Osteoblast (primary cell): ENCODE results near the gene MCF2L. TPM values are rescaled to one million over a fixed set of nuclear protein-coding genes. Genes with fewer than 3 reads are reported as not detected.
"Not testable (repeated sequence)": the region's sequence is repeated elsewhere in the genome, so short reads cannot be mapped to it uniquely, and the experiment has no call there.

Experiments used
- DNase-seq: peaks from one replicate; pipeline ENCODE4 v3.0.0; 2011; ENCODE audit warnings: low spot score, mixed read lengths; ENCODE audit not compliant: insufficient read length; ENCODE audit errors: missing footprints
- H2AFZ ChIP-seq: 2 replicates; pipeline ENCODE4 v1.6.0; 2011; ENCODE audit warnings: mild to moderate bottlenecking, low read length
- H3K27ac ChIP-seq: 2 replicates; pipeline ENCODE4 v1.5.1; 2011; ENCODE audit warnings: mild to moderate bottlenecking, low read depth, low read length, moderate library complexity
- H3K27me3 ChIP-seq: 2 replicates; pipeline ENCODE4 v1.6.0; 2012; ENCODE audit warnings: mild to moderate bottlenecking, control low read depth, inconsistent platforms, low read length, moderate library complexity; ENCODE audit not compliant: insufficient read depth
- H3K36me3 ChIP-seq: 2 replicates; pipeline ENCODE4 v1.5.1; 2011; ENCODE audit warnings: mild to moderate bottlenecking, low read length, control low read depth, moderate library complexity; ENCODE audit not compliant: insufficient read depth
- H3K4me1 ChIP-seq: 2 replicates; pipeline ENCODE4 v1.5.1; 2011; ENCODE audit warnings: mild to moderate bottlenecking, low read length, control low read depth, moderate library complexity; ENCODE audit not compliant: insufficient read depth
- H3K4me2 ChIP-seq: 2 replicates; pipeline ENCODE4 v1.6.0; 2011; ENCODE audit warnings: mild to moderate bottlenecking, low read length; ENCODE audit not compliant: insufficient read depth
- H3K4me3 ChIP-seq: fragments of 200-600 bp; sonication (generic); 3 replicates; pipeline ENCODE4 v1.5.1; 2012; ENCODE audit warnings: mild to moderate bottlenecking, low read length, inconsistent platforms; ENCODE audit not compliant: insufficient read depth
- H3K79me2 ChIP-seq: 2 replicates; pipeline ENCODE4 v1.6.0; 2012; ENCODE audit warnings: mild to moderate bottlenecking, low read length, control low read depth, inconsistent platforms; ENCODE audit not compliant: insufficient read depth
- H3K9me3 ChIP-seq: 2 replicates; pipeline ENCODE4 v1.5.1; 2011; ENCODE audit warnings: low read depth, low read length, control low read depth
- H4K20me1 ChIP-seq: 2 replicates; pipeline ENCODE4 v1.6.0; 2012; ENCODE audit warnings: mild to moderate bottlenecking, low read length, control low read depth; ENCODE audit not compliant: insufficient read depth
- CTCF ChIP-seq: IDR thresholded peaks from 2 replicates; pipeline ENCODE4 v1.5.1; 2011; ENCODE audit warnings: mild to moderate bottlenecking, low read depth, low read length, moderate library complexity; ENCODE audit errors: extremely low read depth
- total RNA-seq: library from RNA; depleted of rRNA; stranded (reverse); fragments of >200 nt; gene quantifications from 2 replicates; pipeline ENCODE4 v1.2.3, GENCODE V29; 2012

The MCF2L gene
- total RNA-seq, 1 donor: 6.5 TPM

- Histone ChIP-seq H3K4me1 (no peaks in the 10 kb centered on the region), H3K9me3 (no peaks in the 10 kb centered on the region), H3K27me3 (no peaks in the 10 kb centered on the region), H4K20me1 (no peaks in the 10 kb centered on the region), H3K27ac (no peak overlapping the region), H3K79me2 (no peaks in the 10 kb centered on the region), H2AFZ (no peak overlapping the region), H3K36me3 (no peaks in the 10 kb centered on the region), H3K4me2 (no peak overlapping the region), H3K4me3 (no peak overlapping the region)
- no peak for DNase-seq
- no peak for TF ChIP-seq CTCF
Observed at GRCh38 chr13:113077566-113077952, 108.5 kb downstream of the MCF2L start.

DNA sequence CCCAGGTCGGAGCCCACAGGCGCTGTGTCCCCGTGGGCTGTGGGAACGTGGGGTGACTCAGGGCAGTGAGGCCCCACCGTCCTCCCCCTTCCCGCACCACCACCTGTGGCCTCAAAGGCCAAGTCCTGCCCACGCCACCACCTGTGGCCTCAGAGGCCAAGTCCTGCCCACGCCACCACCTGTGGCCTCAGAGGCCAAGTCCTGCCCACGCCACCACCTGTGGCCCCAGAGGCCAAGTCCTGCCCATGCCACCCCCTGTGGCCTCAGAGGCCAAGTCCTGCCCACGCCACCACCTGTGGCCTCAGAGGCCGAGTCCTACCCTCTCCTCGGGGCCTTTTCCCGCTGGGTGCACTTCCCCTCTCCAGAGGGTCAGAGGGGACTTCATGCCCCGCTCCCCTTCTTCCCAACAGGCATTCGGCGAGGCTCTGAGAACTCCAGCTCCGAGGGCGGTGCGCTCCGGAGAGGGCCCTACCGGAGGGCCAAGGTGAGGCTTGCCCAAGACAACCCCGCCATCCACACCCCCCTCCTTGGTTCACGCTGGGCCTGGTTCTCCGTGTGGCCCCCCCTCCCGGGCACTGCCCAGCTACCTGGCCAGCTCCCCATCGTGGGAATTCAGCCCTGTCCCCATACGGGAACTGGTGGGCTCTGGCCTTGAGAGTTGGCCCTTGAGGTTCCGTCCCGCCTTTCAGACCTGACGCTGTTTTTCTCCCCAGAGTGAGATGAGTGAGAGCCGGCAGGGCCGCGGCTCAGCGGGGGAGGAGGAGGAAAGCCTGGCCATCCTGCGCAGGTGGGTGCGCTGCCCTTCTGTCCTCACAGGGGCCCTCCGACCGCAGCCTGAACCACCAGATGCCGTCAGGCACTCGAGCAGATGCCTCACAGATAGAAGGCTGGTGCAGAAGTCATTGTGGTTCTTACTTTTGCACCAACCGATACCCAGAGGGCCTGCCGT, 109.2 kb downstream of the MCF2L start:
- Histone ChIP-seq H3K79me2 (no peaks in the 10 kb centered on the region), H3K27ac (no peak overlapping the region), H4K20me1 (no peaks in the 10 kb centered on the region), H3K4me1 (no peaks in the 10 kb centered on the region), H3K4me3 (no peak overlapping the region), H3K36me3 (no peaks in the 10 kb centered on the region), H3K9me3 (no peaks in the 10 kb centered on the region), H3K4me2 (no peak overlapping the region), H3K27me3 (no peaks in the 10 kb centered on the region), H2AFZ (no peak overlapping the region)
- no peak for DNase-seq
- TF ChIP-seq CTCF: no peak

DNA sequence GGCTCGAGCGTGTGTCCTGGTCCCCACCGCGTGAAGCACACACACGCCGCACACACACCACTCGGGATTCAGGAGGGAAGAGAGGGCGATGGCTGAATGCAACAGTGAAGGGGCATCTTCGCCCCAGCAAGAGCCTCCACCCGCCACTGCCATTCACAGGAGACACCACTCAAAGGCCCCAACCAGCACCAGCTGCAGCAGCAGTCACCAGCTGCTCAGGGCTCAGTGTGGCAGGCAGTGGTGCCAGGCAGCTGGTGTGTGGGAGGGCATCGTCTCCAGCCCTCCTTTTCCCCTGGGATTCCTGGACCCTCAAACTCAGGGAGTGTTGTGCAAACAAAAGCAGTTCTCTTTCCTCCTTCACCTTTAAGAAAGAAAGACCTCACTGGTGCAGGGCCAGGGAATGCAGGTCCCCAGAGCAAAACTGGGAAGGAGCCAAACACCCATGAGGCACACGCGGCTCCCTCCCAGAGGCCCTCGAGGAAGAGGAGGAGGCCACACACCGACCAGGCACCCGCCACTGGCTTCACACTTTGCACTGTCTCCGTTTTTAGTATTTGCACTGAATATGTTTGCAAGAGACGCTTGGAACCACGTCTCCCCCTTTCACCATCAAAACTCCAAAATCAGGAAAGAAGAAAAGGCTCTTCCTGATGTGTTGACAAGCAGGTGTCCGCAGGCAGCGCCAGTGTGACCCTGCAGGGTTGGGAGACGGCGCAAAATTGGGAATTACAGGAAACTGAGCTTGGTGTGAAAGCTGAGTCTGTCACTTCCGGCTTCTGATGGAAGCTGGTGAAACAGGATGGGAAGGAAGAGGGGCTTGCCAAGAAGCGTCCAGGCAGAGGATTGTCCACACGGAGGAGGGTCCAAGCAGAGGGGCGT, 110.1 kb downstream of the MCF2L start:
- Histone ChIP-seq H3K9me3 (no peaks in the 10 kb centered on the region), H3K79me2 (no peaks in the 10 kb centered on the region), H4K20me1 (no peaks in the 10 kb centered on the region), H3K27me3 (no peaks in the 10 kb centered on the region), H3K36me3 (no peaks in the 10 kb centered on the region), H3K4me2 (no peak overlapping the region), H3K4me3 (no peak overlapping the region), H3K27ac (no peak overlapping the region), H3K4me1 (no peaks in the 10 kb centered on the region), H2AFZ (no peak overlapping the region)
- no peak for DNase-seq
- TF ChIP-seq CTCF: no peak

- not testable (repeated sequence) for H3K27me3 ChIP-seq, H3K36me3 ChIP-seq, H3K27ac ChIP-seq, H3K4me2 ChIP-seq, H4K20me1 ChIP-seq, H3K4me3 ChIP-seq, H3K79me2 ChIP-seq, H2AFZ ChIP-seq, H3K4me1 ChIP-seq, H3K9me3 ChIP-seq, DNase-seq
Observed at GRCh38 chr13:113079781-113080080, 110.7 kb downstream of the MCF2L start.
